ELR (cell line): ENCODE results near the gene GALR3.
A peak's percentile ranks its signal among the peaks of the same experiment; 100 is the strongest.

Source experiments
- DNase-seq: peaks from one replicate; pipeline ENCODE4 v3.0.0-alpha.2; 2015; ENCODE audit warnings: low read depth

GALR3 gene

DNA sequence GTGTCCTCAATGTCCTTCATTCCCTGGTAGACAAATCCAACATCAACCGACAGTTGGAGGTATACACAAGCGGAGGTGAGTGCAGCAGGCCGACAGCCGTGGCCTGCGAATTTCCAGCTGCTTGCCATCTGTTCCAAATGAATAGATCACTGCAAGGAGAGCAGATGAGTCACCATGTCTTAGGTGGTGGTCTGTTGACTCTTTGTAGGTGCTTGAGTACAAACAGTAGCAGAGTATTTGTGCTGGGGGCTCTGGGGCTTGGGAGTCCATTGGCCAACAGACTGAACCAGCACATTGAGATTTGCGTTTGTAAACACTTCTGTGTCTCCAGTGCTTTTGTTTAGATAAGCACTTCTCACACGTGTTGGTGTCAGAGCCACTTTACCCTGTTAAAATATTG, 47.1 kb downstream of the GALR3 start:
- peak; percentile 42 for DNase-seq
